HCT116 (cell line): ENCODE measurements around the gene RNF138. TPM values are rescaled to one million over a fixed set of nuclear protein-coding genes. Genes with fewer than 3 reads are reported as not detected.
"Not testable (repeated sequence)": the region's sequence is repeated elsewhere in the genome, so short reads cannot be mapped to it uniquely, and the experiment has no call there.

Source experiments
- ATAC-seq: fragments of 200-7000 bp; cut with Tn5 transposase; 2 replicates; pipeline ENCODE4 v1.9.1; 2020; ENCODE audit warnings: mild to moderate bottlenecking, moderate library complexity
- BruUV-seq: library from RNA; stranded (reverse); fragments of 400-500 nt; replicated peaks from 2 replicates; lab custom pipeline; 2021; lab: Mats Ljungman, UMichigan
- CTCF ChIA-PET: fragments of 300-600 bp; sonication (Branson Sonifier 250); formaldehyde crosslinking; loops from one replicate; lab custom pipeline; 2021; ENCODE audit warnings: antibody characterized with exemption; lab: Charles Lee
- POLR2A ChIA-PET: fragments of 300-600, 350-600 bp; sonication (Branson Sonifier 250); formaldehyde crosslinking; loops from one replicate; lab custom pipeline; 2021; ENCODE audit warnings: antibody characterized with exemption; lab: Charles Lee
- RAD21 ChIA-PET, 2 experiments: fragments of 300-600 bp; sonication (Branson Sonifier 250); formaldehyde crosslinking; loops; one replicate each; lab custom pipeline; 2023; ENCODE audit warnings: low total read pairs in 2 of 2; ENCODE audit not compliant: uncharacterized antibody in 2 of 2, unreplicated experiment in 2 of 2, low non-redundant PET in 1 of 2; lab: Charles Lee
- DNase-seq: peaks from one replicate; pipeline ENCODE4 v3.0.0-alpha.2; 2010; ENCODE audit warnings: low read depth, low spot score
- H2AFZ ChIP-seq: fragments of 200-600 bp; shearing (Covaris generic), sonication (generic); 2 replicates; pipeline ENCODE4 v1.6.1; 2017; ENCODE audit warnings: low read depth, mixed run types, mixed read lengths, antibody characterized with exemption, low read length; ENCODE audit not compliant: poor library complexity, severe bottlenecking
- H3K27ac ChIP-seq: 2 replicates; pipeline ENCODE4 v1.5.1; 2012; ENCODE audit warnings: low read depth, low read length
- H3K27me3 ChIP-seq: fragments of 200-600 bp; sonication (generic); 2 replicates; pipeline ENCODE4 v1.6.1; 2016; ENCODE audit warnings: mixed run types, low read length, mixed read lengths; ENCODE audit not compliant: insufficient read depth
- H3K36me3 ChIP-seq, 2 experiments: fragments of 200-500 bp in 1 of 2; fragments of 200-600 bp in 1 of 2; sonication (Bioruptor generic) in 1 of 2; sonication (generic) in 1 of 2; 2 replicates each; pipeline versions ENCODE4 v1.5.1 to v1.6.1; 2014 to 2016; ENCODE audit warnings: low read length in 2 of 2, inconsistent platforms in 1 of 2, mixed read lengths in 1 of 2, mixed run types in 1 of 2; ENCODE audit not compliant: insufficient read depth in 2 of 2, control insufficient read depth in 1 of 2
- H3K4me1 ChIP-seq, 2 experiments: fragments of 200-600 bp in 1 of 2; sonication (generic) in 1 of 2; 2 replicates each; pipeline versions ENCODE4 v1.5.1 to v1.6.1; 2012 to 2017; ENCODE audit warnings: low read length in 2 of 2, inconsistent platforms in 1 of 2, mild to moderate bottlenecking in 1 of 2, mixed read lengths in 1 of 2, mixed run types in 1 of 2, moderate library complexity in 1 of 2; ENCODE audit not compliant: insufficient read depth in 2 of 2, control insufficient read depth in 1 of 2
- H3K4me2 ChIP-seq: fragments of 200-600 bp; sonication (generic); 2 replicates; pipeline ENCODE4 v1.6.1; 2017; ENCODE audit warnings: mixed run types, low read length, mixed read lengths
- H3K4me3 ChIP-seq, 2 experiments: fragments of 200-600 bp in 1 of 2; sonication (generic) in 1 of 2; replicated peaks in 1 of 2; 2 replicates each; pipeline ENCODE4 v1.5.1; 2011 to 2016; ENCODE audit warnings: low read length in 2 of 2, control low read depth in 1 of 2, low read depth in 1 of 2, mild to moderate bottlenecking in 1 of 2, mixed read lengths in 1 of 2, mixed run types in 1 of 2
- H3K79me2 ChIP-seq: fragments of 200-600 bp; sonication (generic); 2 replicates; pipeline ENCODE4 v1.6.1; 2017; ENCODE audit warnings: mild to moderate bottlenecking, mixed run types, low read length, moderate library complexity, mixed read lengths; ENCODE audit not compliant: insufficient read depth
- H3K9ac ChIP-seq: fragments of 200-600 bp; sonication (generic); 2 replicates; pipeline ENCODE4 v1.6.1; 2016; ENCODE audit warnings: low read length, mixed read lengths
- H3K9me2 ChIP-seq: fragments of 200-600 bp; sonication (generic), shearing (Covaris generic); 2 replicates; pipeline ENCODE4 v1.6.1; 2017; ENCODE audit warnings: mixed run types, mild to moderate bottlenecking, moderate library complexity; ENCODE audit not compliant: insufficient read depth
- H3K9me3 ChIP-seq, 2 experiments: fragments of 200-500 bp in 1 of 2; fragments of 200-600 bp in 1 of 2; sonication (Bioruptor generic) in 1 of 2; sonication (generic) in 1 of 2; 2 replicates each; pipeline ENCODE4 v1.6.1; 2014 to 2017; ENCODE audit warnings: low read length in 2 of 2, mixed read lengths in 2 of 2, inconsistent platforms in 1 of 2, low read depth in 1 of 2, mild to moderate bottlenecking in 1 of 2, mixed run types in 1 of 2, moderate library complexity in 1 of 2; ENCODE audit not compliant: control insufficient read depth in 1 of 2, insufficient read depth in 1 of 2
- H4K20me1 ChIP-seq: fragments of 200-600 bp; sonication (generic), shearing (Covaris generic); 2 replicates; pipeline ENCODE4 v1.6.1; 2017; ENCODE audit warnings: mixed run types, mild to moderate bottlenecking, moderate library complexity; ENCODE audit not compliant: insufficient read depth
- EZH2 ChIP-seq: fragments of 200-600 bp; sonication (generic); IDR thresholded peaks from 2 replicates; pipeline ENCODE4 v1.6.1; 2017; ENCODE audit warnings: antibody characterized with exemption, mixed run types
- JUND ChIP-seq: IDR thresholded peaks from 2 replicates; pipeline ENCODE4 v1.6.1; 2012
- POLR2A ChIP-seq: IDR thresholded peaks from 2 replicates; pipeline ENCODE4 v1.7.0; 2011; ENCODE audit warnings: borderline replicate concordance; ENCODE audit not compliant: insufficient read depth, insufficient read length; ENCODE audit errors: extremely low read depth
- SIN3A ChIP-seq: IDR thresholded peaks from 2 replicates; pipeline ENCODE4 v1.6.1; 2012; ENCODE audit warnings: low read depth
- SRF ChIP-seq: IDR thresholded peaks from 2 replicates; pipeline ENCODE4 v1.6.1; 2012; ENCODE audit warnings: low read depth
- ZFX ChIP-seq: fragments of 450-650 bp; IDR thresholded peaks from 2 replicates; pipeline ENCODE4 v1.6.1; 2017
- intact Hi-C: fragments of 100-400 bp; cut with micrococcal nuclease; formaldehyde crosslinking; loops from 2 replicates; pipeline ENCODE4 v1.10.0; 2022
- total RNA-seq: library from RNA; stranded (reverse); gene quantifications from one replicate; pipeline ENCODE4 v1.2.1, GENCODE V29; 2021; ENCODE audit not compliant: unreplicated experiment
- TF ChIP-seq, protein P1 (sequence below): IDR thresholded peaks from 2 replicates; pipeline ENCODE4 v1.6.1; 2012
- TF ChIP-seq, protein P2 (sequence below): IDR thresholded peaks from 2 replicates; pipeline ENCODE4 v1.6.1; 2012
- TF ChIP-seq, protein P3 (sequence below): IDR thresholded peaks from 2 replicates; pipeline ENCODE4 v1.6.1; 2012; ENCODE audit warnings: low read depth

The RNF138 gene
- total RNA-seq, 1 experiment from 2014 or later: 72.5 TPM

DNA sequence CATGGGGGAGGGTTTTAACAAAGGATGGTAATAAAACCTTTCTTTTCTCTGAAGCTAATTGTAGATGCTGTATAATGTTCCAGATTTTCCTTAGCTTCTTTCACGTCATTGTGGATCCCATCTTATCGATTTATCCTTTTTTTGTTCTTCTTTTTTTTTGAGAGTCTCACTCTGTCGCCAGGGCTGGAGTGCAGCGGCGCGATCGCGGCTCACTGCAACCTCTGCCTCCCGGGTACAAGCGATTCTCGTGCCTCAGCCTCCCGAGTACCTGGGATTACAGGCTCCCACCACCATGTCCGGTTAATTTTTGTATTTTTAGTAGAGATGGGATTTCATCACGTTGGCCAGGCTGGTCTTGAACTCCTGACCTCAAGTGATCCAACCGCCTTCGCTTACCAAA is 843 bp upstream of the RNF138 start:
- intact Hi-C loops, H3K9me2 ChIP-seq, RAD21 ChIA-PET, BruUV-seq, CTCF ChIA-PET, H3K4me3 ChIP-seq, H2AFZ ChIP-seq, H3K27me3 ChIP-seq, DNase-seq, ATAC-seq, H3K9ac ChIP-seq, H4K20me1 ChIP-seq, H3K9me3 ChIP-seq: not testable (repeated sequence)
- POLR2A ChIA-PET: interaction anchor here (1.6 kb wide), 1 partner anchor 71 kb away, joined by 3 read pairs; no protein-coding TSS in a partner anchor
- H3K79me2 ChIP-seq: peaks cover 34% of the 10 kb centered on the region
- H3K36me3 ChIP-seq: peaks cover 0 to 11% of the 10 kb centered on the region in 2 experiments; a peak in 2 of 4 replicates
- H3K4me1 ChIP-seq: peaks cover 21 to 56% of the 10 kb centered on the region in 2 experiments
- peak overlapping the region; percentile 89; the same call in 1 of the 2 replicates for H3K4me2 ChIP-seq
- peak overlapping the region; percentile 100; the same call in 1 of the 2 replicates for H3K27ac ChIP-seq

DNA sequence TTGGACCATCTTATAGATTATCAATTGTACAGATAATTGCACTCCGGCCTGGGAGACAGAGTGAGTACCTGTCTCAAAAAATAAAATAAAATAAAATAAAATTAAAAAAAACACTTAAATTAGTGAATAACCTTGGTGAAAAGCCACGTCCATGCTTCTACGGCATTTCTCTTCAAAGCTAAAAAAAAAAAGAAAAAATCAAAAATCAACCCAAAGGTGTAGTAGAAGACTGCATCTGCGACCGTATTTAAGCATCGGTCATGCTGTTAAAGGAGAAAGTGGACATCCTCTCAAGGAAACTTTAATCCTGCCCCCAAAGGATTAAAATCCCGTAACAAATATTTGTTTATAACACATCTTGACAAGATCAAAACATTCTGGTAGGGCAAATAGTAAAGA is 350 bp upstream of the RNF138 start:
- POLR2A ChIA-PET: interaction anchor here (0.6 to 1.6 kb wide), 5 partner anchors 12 to 148 kb away, joined by 3 read pairs; partner anchors contain the start of gene TRAPPC8
- H3K27ac ChIP-seq: peak overlapping the region; percentile 100
- H3K9me3 ChIP-seq: no peaks in the 10 kb centered on the region
- H3K9me2 ChIP-seq: no peaks in the 10 kb centered on the region
- intact Hi-C loops: no loop called here
- CTCF ChIA-PET: interaction anchor here (0.9 kb wide), 1 partner anchor 19 kb away, joined by 5 read pairs; no protein-coding TSS in a partner anchor
- no peak for DNase-seq
- H3K9ac ChIP-seq: peak overlapping the region; percentile 91
- peak overlapping the region; percentile 56 for H2AFZ ChIP-seq
- H3K4me3 ChIP-seq: peak overlapping the region; percentile 58 to 70
- RAD21 ChIA-PET: no interaction called here
- no peaks in the 10 kb centered on the region for H3K27me3 ChIP-seq
- peak overlapping the region; percentile 89 for H3K4me2 ChIP-seq
- TF ChIP-seq SIN3A (no peak), SRF (no peak), JUND (no peak), POLR2A (no peak), EZH2 (no peak), ZFX (no peak)
- TF ChIP-seq, protein P1, sequence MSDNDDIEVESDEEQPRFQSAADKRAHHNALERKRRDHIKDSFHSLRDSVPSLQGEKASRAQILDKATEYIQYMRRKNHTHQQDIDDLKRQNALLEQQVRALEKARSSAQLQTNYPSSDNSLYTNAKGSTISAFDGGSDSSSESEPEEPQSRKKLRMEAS: no peak
- TF ChIP-seq, protein P2, sequence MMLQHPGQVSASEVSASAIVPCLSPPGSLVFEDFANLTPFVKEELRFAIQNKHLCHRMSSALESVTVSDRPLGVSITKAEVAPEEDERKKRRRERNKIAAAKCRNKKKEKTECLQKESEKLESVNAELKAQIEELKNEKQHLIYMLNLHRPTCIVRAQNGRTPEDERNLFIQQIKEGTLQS: no peak
- TF ChIP-seq, protein P3, sequence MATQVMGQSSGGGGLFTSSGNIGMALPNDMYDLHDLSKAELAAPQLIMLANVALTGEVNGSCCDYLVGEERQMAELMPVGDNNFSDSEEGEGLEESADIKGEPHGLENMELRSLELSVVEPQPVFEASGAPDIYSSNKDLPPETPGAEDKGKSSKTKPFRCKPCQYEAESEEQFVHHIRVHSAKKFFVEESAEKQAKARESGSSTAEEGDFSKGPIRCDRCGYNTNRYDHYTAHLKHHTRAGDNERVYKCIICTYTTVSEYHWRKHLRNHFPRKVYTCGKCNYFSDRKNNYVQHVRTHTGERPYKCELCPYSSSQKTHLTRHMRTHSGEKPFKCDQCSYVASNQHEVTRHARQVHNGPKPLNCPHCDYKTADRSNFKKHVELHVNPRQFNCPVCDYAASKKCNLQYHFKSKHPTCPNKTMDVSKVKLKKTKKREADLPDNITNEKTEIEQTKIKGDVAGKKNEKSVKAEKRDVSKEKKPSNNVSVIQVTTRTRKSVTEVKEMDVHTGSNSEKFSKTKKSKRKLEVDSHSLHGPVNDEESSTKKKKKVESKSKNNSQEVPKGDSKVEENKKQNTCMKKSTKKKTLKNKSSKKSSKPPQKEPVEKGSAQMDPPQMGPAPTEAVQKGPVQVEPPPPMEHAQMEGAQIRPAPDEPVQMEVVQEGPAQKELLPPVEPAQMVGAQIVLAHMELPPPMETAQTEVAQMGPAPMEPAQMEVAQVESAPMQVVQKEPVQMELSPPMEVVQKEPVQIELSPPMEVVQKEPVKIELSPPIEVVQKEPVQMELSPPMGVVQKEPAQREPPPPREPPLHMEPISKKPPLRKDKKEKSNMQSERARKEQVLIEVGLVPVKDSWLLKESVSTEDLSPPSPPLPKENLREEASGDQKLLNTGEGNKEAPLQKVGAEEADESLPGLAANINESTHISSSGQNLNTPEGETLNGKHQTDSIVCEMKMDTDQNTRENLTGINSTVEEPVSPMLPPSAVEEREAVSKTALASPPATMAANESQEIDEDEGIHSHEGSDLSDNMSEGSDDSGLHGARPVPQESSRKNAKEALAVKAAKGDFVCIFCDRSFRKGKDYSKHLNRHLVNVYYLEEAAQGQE: no peak
- TF ChIP-seq, all 23 proteins: peak for 0
- ATAC-seq: no peak
- peaks cover 4 to 16% of the 10 kb centered on the region in 2 experiments; a peak in 3 of 4 replicates for H3K36me3 ChIP-seq
- peaks cover 39% of the 10 kb centered on the region for H3K79me2 ChIP-seq
- H3K4me1 ChIP-seq: peaks cover 19 to 51% of the 10 kb centered on the region in 2 experiments
- BruUV-seq: TSS peak; percentile 73
- H4K20me1 ChIP-seq: peaks cover 8% of the 10 kb centered on the region; the same call in 1 of the 2 replicates
